ENCODE results near the gene ZNF627.
"Not testable (repeated sequence)": the region's sequence is repeated elsewhere in the genome, so short reads cannot be mapped to it uniquely, and the experiment has no call there.

Gene ZNF627

DNA sequence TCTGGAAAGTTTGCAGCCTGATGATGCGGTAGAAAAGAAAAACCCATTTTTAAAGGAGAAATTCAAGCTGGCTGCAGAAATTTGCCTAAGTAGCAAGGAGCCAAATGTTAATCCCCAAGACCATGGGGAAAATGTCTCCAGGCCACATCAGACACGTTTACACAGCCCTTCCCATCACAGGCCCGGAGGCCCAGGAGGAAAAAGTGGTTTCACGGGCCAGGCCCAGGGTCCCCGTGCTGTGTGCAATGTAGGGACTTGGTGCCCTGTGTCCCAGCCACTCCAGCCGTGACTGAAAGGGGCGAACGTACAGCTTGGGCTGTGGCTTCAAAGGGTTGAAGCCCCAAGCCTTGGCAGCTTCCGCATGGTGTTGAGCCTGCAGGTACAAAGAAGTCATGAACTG, 35.9 kb downstream of the ZNF627 start:
- DNase-seq (ENCODE audit: low read depth, low spot score): no peak
- TF ChIP-seq EZH2 (IDR thresholded peaks at IDR 0.05) (no peak), POLR2AphosphoS5 (IDR thresholded peaks at IDR 0.05; ENCODE audit: borderline replicate concordance, low read depth, low read length) (no peak), FOXP2 (optimal IDR thresholded peaks at IDR 0.05; ENCODE audit: control extremely low read depth, extremely low read length, insufficient read depth) (no peak)
- Histone ChIP-seq H3K9me3 (ENCODE audit: low read depth, low read length) (no peaks in the 10 kb centered on the region), H3K27ac (no peak overlapping the region), H3K36me3 (ENCODE audit: insufficient read depth, low read length) (no peaks in the 10 kb centered on the region), H3K9ac (ENCODE audit: insufficient read length) (no peak overlapping the region), H3K4me3 (no peak overlapping the region)

DNA sequence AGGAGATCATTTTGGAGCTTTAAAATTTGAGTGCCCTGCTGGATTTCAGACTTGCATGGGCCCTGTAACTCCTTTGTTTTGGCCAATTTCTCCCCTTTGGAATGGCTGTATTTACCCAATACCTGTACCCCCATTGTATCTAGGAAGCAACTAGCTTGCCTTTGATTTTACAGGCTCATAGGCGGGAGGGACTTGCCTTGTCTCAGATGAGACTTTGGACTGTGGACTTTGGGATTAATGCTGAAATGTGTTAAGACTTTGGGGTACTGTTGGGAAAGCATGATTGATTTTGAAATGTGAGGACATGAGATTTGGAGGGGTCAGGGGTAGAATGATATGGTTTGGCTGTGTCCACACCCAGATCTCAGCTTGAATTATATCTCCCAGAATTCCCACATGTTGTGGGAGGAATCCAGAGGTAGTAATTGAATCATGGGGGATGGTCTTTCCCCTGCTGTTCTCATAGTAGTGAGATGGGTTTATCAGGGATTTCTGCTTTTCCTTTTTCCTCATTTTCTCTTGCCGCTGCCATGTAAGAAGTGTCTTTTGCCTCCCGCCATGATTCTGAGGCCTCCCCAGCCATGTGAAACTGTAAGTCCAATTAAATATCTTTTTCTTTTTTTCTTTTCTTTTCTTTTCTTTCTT, 36.9 kb downstream of the ZNF627 start:
- not testable (repeated sequence) for H3K9me3 ChIP-seq (ENCODE audit: low read depth, low read length); H3K4me3 ChIP-seq; H3K9ac ChIP-seq (ENCODE audit: insufficient read length); H3K27ac ChIP-seq; DNase-seq (ENCODE audit: low read depth, low spot score); H3K36me3 ChIP-seq (ENCODE audit: insufficient read depth, low read length)

DNA sequence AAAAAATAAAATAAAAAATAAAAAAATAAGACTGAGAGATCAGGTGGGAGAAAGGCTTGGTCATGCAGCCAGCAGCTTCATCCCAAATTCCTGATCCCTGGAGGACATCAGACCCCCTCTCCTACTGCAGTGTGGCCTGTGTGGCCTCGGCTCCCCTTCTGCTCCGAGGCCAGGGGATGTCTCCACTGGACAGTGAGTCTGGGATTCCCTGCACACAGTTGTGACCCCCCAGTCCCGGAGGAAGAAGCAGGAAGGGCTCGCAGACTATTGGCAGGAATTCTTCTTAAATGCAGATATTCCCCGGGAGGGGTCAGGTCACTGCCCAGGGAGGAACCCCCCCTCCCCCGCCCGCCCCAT, 41.9 kb downstream of the ZNF627 start:
- Histone ChIP-seq H3K36me3 (ENCODE audit: insufficient read depth, low read length) (no peaks in the 10 kb centered on the region; the same call in 1 of the 2 replicates), H3K27ac (no peak overlapping the region), H3K9me3 (ENCODE audit: low read depth, low read length) (no peaks in the 10 kb centered on the region), H3K9ac (ENCODE audit: insufficient read length) (no peak overlapping the region), H3K4me3 (peak overlapping the region; percentile 98)
- TF ChIP-seq EZH2 (IDR thresholded peaks at IDR 0.05): no peak
- no peak for TF ChIP-seq POLR2AphosphoS5 (IDR thresholded peaks at IDR 0.05; ENCODE audit: borderline replicate concordance, low read depth, low read length)
- TF ChIP-seq FOXP2 (optimal IDR thresholded peaks at IDR 0.05; ENCODE audit: control extremely low read depth, extremely low read length, insufficient read depth): no peak
- no peak for DNase-seq (ENCODE audit: low read depth, low spot score)

DNA sequence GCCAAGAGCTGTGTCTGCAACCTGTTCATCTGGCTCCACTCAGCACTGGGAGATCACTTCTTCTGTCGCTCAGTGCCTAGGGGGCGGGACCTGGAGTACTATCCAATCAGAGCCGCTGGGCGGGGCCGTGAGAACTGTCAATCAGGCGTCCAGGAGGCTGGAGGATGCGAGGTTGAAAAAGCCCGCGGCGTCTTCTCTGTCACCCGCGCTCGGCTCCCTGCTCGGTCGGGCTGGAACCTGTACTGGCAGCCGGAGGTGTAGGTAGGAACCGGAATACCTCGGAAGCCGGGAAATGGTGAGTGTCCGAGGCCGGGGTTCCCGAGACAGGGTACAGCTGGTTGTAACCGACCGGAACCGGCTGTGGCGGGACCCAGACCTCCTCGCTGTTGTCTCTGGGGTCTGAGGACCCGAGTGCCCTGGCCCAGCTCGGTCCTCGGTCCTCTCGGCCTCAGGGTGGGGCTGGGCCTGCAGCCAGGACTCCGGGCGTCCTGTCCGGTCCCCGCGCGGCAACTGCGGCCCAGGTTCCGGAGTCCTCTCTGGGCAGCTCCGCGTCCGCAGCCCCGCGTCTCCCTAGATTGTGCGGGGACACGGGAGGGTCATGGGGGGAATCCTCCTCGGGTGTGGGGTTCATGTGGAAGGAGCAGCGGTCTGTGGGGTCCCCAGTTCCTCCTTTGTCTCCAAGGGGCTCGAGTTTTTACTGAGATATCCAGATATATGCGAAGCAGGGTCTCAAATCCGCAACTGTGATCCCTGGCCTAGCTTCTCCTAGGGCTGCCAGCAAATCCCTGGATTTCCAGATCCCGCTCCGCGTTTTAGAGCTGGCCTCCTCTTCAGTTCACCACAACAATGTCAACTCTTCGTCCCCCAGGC, 42.6 kb downstream of the ZNF627 start:
- Histone ChIP-seq H3K9me3 (ENCODE audit: low read depth, low read length) (no peaks in the 10 kb centered on the region), H3K9ac (ENCODE audit: insufficient read length) (peak overlapping the region; percentile 92), H3K36me3 (ENCODE audit: insufficient read depth, low read length) (peaks cover 4% of the 10 kb centered on the region; the same call in 1 of the 2 replicates), H3K4me3 (peak overlapping the region; percentile 98), H3K27ac (0 out of 2 replicates have a peak overlapping the region, but pooled peaks have one; percentile 42)
- DNase-seq (ENCODE audit: low read depth, low spot score): peak; percentile 68
- TF ChIP-seq POLR2AphosphoS5 (IDR thresholded peaks at IDR 0.05; ENCODE audit: borderline replicate concordance, low read depth, low read length) (peak; percentile 70; the same call in 1 of the 2 replicates), EZH2 (IDR thresholded peaks at IDR 0.05) (no peak)

DNA sequence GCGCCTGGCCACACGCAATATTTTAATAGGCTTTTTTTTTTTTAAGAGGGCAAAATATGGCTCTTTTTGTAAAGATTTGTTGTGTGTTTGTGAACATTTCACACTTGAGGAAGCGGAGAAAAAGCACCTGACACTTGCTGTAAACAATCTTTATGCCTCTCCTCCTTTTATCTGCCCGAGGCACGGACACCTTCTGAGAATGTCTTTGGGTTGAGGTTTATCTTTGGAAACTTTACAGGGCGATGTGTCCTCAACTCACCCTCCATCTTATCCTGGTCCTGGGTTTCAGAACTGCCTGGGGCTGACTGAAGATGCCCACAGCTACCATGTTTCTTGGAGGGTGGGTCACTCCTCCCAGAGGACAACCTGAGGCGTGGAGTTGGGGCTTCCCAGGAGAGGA, 44.0 kb downstream of the ZNF627 start:
- no peak overlapping the region for H3K9ac ChIP-seq (ENCODE audit: insufficient read length)
- no peak for TF ChIP-seq EZH2 (IDR thresholded peaks at IDR 0.05)
- TF ChIP-seq POLR2AphosphoS5 (IDR thresholded peaks at IDR 0.05; ENCODE audit: borderline replicate concordance, low read depth, low read length): no peak
- no peak for TF ChIP-seq FOXP2 (optimal IDR thresholded peaks at IDR 0.05; ENCODE audit: control extremely low read depth, extremely low read length, insufficient read depth)

DNA sequence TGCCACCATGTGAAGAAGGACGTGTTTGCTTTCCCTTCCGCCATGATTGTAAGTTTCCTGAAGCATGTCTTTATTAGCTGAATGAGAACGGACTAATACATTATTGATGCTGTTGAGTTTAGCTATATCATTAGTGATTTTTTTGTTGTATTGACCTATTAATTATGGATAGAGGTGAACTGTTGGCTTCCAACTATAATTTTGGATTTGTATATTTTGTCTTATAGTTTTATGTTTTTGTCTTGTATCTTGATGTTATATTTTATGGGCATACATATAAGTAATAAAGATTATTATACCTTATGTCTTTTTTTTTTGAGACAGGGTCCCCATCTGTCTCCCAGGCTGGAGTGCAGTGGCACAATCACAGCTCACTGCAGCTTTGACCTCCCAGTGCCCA, 45.6 kb downstream of the ZNF627 start:
- TF ChIP-seq POLR2AphosphoS5 (IDR thresholded peaks at IDR 0.05; ENCODE audit: borderline replicate concordance, low read depth, low read length) (no peak), EZH2 (IDR thresholded peaks at IDR 0.05) (no peak), FOXP2 (optimal IDR thresholded peaks at IDR 0.05; ENCODE audit: control extremely low read depth, extremely low read length, insufficient read depth) (no peak)
- Histone ChIP-seq H3K36me3 (ENCODE audit: insufficient read depth, low read length) (peaks cover 8% of the 10 kb centered on the region), H3K4me3 (no peak overlapping the region), H3K9ac (ENCODE audit: insufficient read length) (no peak overlapping the region), H3K9me3 (ENCODE audit: low read depth, low read length) (no peaks in the 10 kb centered on the region), H3K27ac (no peak overlapping the region)
- DNase-seq (ENCODE audit: low read depth, low spot score): no peak

More for the DNA sequence above, 44.0 kb downstream of the ZNF627 start:
- Histone ChIP-seq H3K9me3 (ENCODE audit: low read depth, low read length) (no peaks in the 10 kb centered on the region), H3K27ac (no peak overlapping the region), H3K4me3 (no peak overlapping the region), H3K36me3 (ENCODE audit: insufficient read depth, low read length) (peaks cover 4% of the 10 kb centered on the region; the same call in 1 of the 2 replicates)
- DNase-seq (ENCODE audit: low read depth, low spot score): no peak

DNA sequence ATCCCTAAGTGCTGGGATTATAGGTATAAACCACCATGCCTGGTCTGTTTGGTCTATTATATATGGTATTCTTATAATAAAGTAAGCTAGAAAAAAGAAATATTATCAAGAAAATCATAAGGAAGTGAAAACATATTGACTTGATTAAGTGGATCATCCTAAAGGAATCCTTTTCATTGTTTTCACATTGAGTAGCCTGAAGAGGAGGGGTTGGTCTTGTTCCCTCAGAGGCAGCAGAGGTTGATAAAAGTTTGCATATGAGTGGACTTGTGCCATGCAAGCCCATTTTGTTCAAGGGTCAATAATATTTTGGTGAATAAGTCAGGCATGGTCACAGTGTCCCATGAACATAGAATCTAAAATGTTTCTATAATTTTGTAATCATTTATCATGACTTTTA, 52.7 kb downstream of the ZNF627 start:
- Histone ChIP-seq H3K36me3 (ENCODE audit: insufficient read depth, low read length) (peaks cover 36% of the 10 kb centered on the region), H3K9me3 (ENCODE audit: low read depth, low read length) (peaks cover 14% of the 10 kb centered on the region), H3K4me3 (no peak overlapping the region), H3K9ac (ENCODE audit: insufficient read length) (no peak overlapping the region), H3K27ac (no peak overlapping the region)
- no peak for DNase-seq (ENCODE audit: low read depth, low spot score)
- TF ChIP-seq FOXP2 (optimal IDR thresholded peaks at IDR 0.05; ENCODE audit: control extremely low read depth, extremely low read length, insufficient read depth): no peak
- no peak for TF ChIP-seq POLR2AphosphoS5 (IDR thresholded peaks at IDR 0.05; ENCODE audit: borderline replicate concordance, low read depth, low read length)
- TF ChIP-seq EZH2 (IDR thresholded peaks at IDR 0.05): no peak

DNA sequence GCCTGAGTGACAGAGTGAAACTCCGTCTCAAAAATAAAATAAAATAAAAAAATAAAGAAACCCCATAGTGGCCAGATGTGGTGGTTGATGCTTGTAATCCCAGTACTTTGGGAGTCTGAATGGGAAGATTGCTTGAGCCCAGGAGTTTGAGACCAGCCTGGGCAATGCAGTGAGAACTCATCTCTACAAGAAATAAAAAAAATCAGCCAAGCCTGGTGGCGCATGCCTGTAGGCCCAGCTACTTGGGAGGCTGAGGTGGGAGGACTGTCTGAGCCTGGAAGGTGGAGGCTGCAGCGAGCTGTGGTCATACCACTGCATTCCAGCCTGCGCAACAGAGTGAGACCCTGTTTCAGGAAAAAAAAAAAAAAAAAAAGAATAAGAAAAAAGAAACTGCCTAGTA, 53.8 kb downstream of the ZNF627 start:
- no peak overlapping the region for H3K9ac ChIP-seq (ENCODE audit: insufficient read length)
- TF ChIP-seq EZH2 (IDR thresholded peaks at IDR 0.05) (no peak), POLR2AphosphoS5 (IDR thresholded peaks at IDR 0.05; ENCODE audit: borderline replicate concordance, low read depth, low read length) (no peak), FOXP2 (optimal IDR thresholded peaks at IDR 0.05; ENCODE audit: control extremely low read depth, extremely low read length, insufficient read depth) (no peak)
- H3K4me3 ChIP-seq: no peak overlapping the region
- peaks cover 36% of the 10 kb centered on the region for H3K36me3 ChIP-seq (ENCODE audit: insufficient read depth, low read length)
- no peak overlapping the region for H3K27ac ChIP-seq
- no peak for DNase-seq (ENCODE audit: low read depth, low spot score)
- H3K9me3 ChIP-seq (ENCODE audit: low read depth, low read length): peaks cover 14% of the 10 kb centered on the region
